KOPT-K1 (cell line): ENCODE results near the gene CXCR5.
A peak's percentile ranks its signal among the peaks of the same experiment; 100 is the strongest.

Experiments
- H3K27ac ChIP-seq: fragments of 200-600 bp; sonication (generic); 2 replicates; pipeline ENCODE4 v1.5.1; 2016; ENCODE audit warnings: antibody characterized with exemption, mild to moderate bottlenecking, low read depth, low read length; ENCODE audit not compliant: poor library complexity, severe bottlenecking
- H3K36me3 ChIP-seq: fragments of 200-600 bp; sonication (generic); 2 replicates; pipeline ENCODE4 v1.5.1; 2017; ENCODE audit warnings: antibody characterized with exemption, mild to moderate bottlenecking, low read length, moderate library complexity; ENCODE audit not compliant: insufficient read depth
- H3K9me3 ChIP-seq: fragments of 200-600 bp; sonication (generic); 2 replicates; pipeline ENCODE4 v1.5.1; 2017; ENCODE audit warnings: antibody characterized with exemption, low read length, mild to moderate bottlenecking; ENCODE audit not compliant: insufficient read depth, poor library complexity, severe bottlenecking

CXCR5 gene

DNA sequence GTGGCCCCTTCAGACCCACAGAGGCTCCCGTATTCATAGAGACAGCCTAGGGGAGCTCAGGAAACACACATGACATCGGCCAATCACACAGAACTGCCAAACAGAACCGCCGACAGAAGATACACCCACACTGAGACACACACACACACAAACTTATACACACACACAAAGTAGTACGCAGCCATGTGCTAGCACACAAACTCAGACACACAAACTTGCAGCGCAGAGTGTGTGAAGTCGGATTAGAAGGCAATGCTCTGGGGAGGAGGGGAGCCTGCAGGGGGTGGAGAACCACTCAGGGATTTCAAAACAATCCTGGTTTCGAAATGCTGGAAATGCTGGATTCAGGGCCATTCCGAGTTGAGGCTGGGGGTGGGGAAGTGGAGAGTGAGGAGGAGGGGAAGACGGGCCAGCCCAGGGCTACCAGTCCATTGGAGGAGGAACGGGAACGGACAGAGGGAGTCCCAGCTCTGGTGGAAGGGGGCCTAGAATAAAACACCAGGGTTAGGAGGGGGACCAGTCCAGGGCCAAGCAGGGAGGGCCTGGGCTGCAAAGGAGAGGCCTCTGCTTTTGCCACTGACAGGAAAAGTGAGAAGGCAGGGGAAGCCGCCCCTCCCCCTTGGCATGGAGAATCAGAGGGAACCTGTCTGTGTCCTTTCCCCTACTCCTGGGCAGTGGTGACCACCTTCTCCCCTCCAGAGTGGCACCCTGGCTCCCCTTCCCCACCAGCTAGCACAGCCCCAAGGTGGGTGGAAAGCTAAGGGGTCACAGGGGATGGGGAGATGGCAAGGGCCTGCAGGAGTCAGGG, 37.6 kb downstream of the CXCR5 start:
- no peaks in the 10 kb centered on the region for H3K9me3 ChIP-seq
- no peak overlapping the region for H3K27ac ChIP-seq
- H3K36me3 ChIP-seq = no peaks in the 10 kb centered on the region

DNA sequence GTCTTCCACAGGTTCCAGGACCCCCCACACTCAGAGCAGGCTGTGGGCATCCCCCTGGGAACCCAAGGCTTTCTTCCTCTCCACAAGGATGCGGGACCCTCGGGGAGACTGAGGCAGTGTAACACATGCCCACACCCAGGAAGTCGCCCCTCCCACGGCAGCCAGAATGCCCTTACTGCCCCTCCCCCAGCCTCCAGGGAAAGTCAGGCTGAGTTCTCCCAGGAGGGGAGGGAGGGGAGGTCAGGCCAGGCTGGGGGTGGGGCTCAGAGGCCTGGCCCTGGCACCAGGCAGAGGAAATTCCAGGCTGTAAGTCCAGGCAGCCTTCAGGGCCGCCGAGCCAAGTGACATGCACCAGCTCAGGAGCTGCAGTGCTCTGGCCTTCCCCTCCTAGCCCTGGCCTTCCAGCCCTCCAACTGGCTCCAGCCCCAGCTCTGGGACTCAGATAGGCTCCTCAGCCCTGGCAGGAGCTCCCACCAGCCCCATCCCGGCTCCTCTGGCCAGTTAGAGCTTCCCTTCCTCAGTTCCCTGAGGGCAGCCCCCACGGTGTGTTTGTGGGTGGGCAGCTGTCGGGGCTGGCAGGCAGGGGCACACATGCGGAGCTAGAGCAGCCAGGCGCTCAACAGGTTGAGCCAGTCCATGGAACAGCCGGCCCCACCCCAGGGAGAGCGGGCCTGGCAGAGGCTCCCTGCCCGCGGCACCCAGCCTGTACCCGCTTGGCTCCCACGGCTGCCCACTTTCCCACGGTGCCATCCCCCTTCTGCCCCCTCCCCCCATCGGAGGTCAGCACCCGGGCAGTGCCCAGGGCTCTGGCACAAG, 38.4 kb downstream of the CXCR5 start:
- H3K27ac ChIP-seq = no peak overlapping the region
- H3K9me3 ChIP-seq = no peaks in the 10 kb centered on the region
- H3K36me3 ChIP-seq = no peaks in the 10 kb centered on the region

DNA sequence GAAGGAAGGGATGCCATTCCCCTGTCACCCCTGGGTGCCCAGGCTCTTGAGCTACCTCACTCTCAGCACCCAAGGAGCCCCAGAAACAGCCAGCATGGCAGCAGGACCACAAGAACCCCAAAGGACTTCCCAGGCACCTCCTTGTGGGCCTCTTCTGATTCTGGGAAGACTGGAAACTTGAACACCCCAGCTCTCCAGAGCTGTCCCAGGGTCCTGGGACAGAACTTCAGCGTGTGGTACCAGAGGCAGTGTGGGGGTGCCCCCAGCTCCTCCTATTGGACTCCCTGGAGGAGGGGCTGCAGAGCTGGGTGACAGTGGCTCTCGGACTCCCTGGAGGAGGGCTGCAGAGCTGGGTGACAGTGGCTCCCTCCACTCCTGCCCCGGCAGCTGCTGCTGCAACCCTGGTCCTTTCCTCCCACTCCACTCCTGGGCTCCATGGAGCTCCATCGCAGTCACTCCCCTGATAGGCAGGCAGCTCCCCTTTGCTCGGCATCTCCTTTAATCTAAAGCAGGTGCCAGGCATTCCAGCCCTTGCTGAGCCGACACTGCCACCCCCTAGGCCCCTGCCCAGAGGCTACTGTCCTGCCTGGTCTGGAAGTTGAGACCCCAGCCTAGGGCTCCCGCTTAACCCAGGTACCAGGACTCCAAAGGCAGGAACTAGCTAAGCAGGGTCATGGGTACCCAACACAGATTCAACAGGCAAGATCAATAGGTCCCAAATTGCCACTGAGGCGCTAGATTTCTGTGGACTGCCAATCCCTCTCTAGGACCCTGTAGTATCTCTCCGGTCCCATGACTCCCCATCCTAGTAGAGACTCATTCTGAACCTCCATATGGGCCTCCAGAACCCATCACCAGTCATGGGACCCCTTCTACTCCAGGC, 39.3 kb downstream of the CXCR5 start:
- H3K27ac ChIP-seq = no peak overlapping the region
- no peaks in the 10 kb centered on the region for H3K36me3 ChIP-seq
- H3K9me3 ChIP-seq = no peaks in the 10 kb centered on the region

DNA sequence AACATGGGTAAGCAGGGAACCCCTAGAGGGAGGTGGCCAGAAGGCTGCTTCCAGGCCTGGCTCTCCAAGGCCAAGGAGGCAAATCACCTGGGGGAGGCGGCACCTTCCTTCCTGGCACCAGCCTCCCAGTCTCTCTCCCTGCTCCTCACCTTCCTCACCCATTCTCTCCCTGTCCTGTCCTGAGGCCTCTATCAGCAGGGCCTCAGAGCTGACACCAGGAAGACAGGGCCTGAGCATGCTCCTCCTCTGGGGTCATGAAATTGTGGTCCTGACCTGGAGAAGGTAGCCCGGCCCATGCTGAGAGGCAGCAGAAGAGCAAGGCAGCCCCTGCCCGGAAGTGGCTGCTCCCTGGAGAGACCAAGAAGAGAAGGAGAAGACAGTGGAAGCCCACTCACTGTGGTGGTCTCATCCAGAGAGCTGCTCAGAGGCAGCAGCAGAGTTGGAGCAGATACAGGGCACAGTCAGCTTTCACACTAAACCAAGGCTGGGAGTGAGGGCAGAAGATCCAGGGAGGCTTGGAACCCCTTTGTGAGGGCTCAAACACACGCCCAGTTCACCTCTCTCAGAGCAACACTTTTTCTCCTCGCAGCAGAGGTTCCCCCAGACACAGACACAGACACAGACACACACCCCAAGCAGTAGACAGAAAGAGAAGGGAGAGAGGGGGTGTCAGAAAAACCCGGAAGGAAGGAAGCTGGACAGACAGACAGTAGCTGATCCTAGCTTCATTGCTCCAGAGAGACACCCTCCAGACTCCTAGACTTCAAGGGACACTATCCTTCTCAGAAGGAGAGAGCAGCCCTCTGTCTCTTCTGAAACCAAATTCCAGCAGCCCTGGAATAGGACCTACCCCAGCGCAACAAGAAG, 40.3 kb downstream of the CXCR5 start:
- Histone ChIP-seq H3K9me3 (no peaks in the 10 kb centered on the region), H3K36me3 (no peaks in the 10 kb centered on the region), H3K27ac (no peak overlapping the region)

DNA sequence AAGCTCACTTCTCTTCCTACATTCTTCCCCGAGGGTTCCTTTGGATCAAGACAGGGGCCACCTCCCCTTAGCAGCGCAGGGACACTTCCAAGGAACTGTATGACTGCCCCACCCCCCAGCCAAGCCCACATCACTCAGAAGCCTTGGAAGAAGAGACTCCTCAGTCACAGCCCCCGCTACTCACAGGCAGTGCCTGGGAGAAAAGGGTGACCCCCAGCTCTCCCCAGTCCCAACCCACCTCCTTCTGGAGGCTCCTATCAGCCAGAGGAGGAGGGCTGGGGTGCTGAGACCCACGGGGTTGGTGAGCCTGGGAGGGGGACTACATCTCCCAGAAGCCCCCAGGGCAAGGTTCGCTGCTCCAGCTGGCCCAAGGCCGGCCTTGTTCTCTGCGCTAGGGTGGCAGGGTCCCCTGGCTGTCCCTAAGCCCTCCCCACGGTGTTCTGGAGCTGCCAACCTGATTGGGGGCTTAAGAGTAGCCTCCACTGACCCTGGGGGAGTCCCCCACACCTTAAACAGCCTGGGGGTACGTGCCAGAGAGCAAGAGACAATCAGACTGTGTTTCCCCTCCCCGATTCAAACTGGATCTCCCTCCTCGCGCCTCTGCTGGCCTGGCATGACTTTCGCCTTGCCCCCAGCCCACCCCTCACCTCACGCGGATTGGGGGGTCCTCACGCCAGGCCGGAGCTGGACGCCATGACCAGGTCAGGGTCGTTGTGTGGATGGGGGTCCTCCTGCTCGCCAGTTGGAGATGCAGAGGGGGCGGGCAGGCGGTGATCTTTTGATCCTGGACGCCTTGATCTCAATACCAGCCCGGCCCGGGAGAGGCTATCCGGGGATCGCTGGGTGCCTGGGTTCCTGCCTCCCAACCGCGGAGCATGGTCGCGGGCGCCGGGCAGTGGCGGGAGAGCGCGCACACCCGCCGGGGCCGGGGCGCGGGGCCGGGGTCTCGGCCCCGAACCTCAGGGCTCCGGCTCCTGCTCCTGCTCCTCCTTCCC, 41.2 kb downstream of the CXCR5 start:
- H3K36me3 ChIP-seq = no peaks in the 10 kb centered on the region
- no peaks in the 10 kb centered on the region for H3K9me3 ChIP-seq
- H3K27ac ChIP-seq = peak overlapping the region; percentile 61

DNA sequence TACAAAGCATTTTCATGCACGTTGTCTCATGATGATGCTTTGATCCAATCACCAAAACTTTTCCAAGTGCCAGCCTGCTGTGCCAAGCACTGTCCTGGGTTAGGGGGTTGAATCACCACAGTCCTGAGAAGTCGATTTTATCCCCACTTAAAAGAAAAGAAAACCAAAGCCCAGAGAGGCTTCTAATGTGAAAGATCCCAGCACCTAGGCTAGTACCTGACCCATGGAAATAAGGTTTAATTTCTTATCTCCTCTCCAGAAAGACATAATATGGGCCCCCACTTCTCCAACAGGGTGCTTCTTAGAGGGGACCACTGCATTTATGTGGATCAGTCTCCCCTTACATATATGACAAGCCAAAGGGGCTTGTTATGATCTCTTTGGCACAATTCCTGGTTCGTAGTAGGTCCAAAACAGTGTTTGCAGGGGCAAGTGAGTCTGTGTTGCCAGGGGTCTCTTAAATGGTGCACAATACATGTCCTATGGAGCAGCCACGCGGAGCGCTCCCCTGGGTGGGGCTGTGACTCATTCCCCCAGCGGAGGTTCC, 43.9 kb downstream of the CXCR5 start:
- Histone ChIP-seq H3K9me3 (no peaks in the 10 kb centered on the region), H3K36me3 (no peaks in the 10 kb centered on the region), H3K27ac (peak overlapping the region; percentile 69)

DNA sequence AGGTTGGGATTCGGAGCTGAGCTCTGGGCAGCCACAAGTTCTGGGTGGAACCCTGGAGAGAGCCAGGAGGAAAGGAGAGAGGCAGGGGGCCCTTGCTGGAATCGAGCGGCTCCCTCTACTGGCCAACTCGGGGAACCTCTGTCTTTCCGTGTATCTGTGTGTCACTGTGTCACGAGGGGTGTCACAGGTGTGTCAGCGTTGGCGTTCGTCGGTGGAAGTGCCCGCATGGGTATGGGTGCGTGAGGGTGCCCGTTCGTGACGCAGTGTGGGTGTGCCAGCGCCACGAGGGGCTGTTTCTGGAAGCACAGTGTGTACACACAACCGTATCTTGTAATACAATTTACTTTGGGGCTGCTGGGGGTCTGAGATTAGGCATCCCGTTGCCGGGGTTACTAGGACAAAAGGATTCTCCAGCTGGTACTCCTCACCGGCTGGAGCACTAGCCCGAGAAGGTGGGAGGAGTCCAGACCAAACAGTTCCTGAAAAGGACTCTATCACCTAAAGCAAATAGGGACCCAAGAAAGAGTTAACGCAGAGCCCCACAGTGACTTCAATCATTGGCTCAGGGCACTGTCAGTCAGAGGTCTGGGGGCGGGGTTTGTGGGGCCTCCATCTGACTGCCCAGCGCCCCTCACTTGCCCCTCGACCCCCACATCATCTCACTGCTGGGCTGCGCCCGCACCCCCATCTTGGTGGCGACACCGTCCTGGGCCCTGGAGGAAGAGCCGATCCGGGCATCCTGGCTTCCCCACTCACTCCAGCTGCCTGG, 44.6 kb downstream of the CXCR5 start:
- Histone ChIP-seq H3K9me3 (no peaks in the 10 kb centered on the region), H3K27ac (peak overlapping the region; percentile 69), H3K36me3 (no peaks in the 10 kb centered on the region)

DNA sequence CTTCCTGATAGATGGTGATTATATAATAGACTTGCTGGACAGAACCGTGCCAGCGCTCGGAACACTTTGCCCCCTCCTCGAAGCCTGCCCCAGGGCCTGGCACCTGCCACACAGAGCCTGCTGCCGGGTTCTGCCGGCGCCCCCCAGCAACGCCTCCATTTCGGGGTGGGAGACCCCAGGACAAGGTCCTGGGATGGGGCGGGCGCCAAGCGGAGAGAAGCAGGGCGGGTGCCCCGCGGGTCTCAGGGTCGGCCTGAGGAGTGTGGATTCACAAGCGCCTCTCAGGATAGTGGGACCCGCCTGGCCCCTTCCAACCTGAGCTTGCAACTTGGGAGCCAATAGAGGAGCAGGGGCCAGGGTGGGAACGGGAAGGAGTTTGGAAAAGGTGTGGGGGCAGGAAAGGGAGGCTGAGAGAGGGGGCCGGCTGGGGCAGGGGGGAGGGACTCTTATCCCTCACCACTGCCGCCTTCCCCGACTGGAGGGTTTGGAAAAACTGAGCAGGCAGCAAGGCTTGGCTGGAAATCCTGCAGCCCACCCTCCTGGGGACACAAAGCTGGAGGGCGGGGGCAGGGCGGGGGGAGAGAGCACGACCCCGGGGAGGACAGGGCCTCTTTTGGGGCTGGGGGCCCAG, 45.3 kb downstream of the CXCR5 start:
- Histone ChIP-seq H3K36me3 (no peaks in the 10 kb centered on the region), H3K27ac (peak overlapping the region; percentile 69), H3K9me3 (no peaks in the 10 kb centered on the region)

DNA sequence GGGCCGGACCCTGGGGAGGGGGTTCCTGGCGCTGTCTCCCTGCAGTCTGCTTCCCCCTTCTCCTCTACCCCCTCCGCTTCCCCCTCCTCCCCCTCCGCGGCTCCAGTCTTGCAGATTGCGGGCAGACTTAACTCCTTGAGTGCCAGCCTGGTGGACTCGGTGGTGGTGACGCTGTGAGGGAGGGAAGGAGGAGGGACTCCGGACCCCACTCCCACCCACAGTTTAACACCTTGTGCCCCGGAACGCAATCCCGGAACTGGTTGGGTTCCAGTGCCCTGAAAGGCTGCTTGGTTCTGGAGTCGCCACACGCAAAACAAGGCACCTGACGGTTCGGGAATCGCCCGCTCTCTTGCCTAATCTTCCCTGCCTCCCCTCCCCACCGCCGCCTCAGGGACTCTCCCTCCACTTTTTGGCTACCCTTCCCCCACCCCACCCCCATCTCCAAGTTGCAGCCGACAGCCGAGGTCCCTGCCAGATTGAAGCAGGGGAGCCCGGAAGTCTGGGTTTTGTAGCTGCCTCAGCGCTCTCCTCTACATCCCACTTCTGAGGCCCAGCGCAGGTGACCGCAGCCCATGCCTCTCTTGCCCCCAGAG, 45.9 kb downstream of the CXCR5 start:
- Histone ChIP-seq H3K9me3 (no peaks in the 10 kb centered on the region), H3K36me3 (no peaks in the 10 kb centered on the region), H3K27ac (peak overlapping the region; percentile 69)

DNA sequence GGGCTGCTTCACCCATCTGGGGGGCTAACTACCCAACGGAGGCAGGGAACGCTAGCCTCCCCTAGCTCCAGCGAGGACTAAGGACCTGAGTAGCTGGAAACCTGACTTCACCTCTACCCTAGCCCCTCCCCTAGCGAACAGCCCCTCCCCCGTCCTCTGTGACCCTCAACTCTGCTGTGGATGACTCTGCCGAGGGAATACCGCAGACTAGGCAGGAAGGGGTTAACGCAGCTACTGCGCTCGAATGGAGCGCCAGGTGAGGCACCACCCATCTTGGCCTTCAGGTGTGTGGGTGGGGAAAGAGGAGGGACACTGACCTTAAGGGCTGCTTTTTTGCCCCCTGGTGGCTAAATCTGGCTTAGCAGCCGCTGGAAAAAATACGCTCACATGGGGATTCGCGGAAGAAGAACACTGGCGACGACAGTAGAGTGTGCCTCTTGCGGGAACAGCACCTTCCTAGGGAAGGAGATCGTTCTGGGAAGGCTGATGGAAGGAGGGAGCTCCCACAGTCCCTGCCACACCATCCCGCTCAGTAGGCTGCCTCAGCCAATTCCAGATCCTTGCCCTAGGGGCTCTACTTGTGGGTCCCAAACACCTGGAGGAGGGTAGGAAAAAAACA, 46.5 kb downstream of the CXCR5 start:
- Histone ChIP-seq H3K9me3 (no peaks in the 10 kb centered on the region), H3K36me3 (no peaks in the 10 kb centered on the region), H3K27ac (peak overlapping the region; percentile 69)

DNA sequence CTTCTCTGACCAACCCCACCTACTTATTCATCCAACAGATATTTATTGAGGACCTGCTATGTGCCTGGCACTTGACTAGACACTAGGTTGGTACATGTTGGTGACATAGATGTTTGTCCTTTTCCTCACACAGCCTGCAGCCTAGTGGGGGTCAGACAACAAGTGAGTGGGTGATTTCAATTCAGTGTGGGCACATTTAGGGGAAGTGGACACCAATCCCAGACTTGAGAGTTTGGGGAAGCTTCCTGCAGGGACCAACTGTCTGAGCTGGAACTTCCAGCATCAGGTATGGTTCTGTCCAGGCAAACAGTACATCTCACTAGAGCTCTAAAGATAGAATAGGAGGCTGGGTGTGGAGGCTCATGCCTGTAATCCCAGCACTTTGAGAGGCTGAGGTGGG, 47.9 kb downstream of the CXCR5 start:
- Histone ChIP-seq H3K9me3 (no peaks in the 10 kb centered on the region), H3K27ac (no peak overlapping the region), H3K36me3 (no peaks in the 10 kb centered on the region)

DNA sequence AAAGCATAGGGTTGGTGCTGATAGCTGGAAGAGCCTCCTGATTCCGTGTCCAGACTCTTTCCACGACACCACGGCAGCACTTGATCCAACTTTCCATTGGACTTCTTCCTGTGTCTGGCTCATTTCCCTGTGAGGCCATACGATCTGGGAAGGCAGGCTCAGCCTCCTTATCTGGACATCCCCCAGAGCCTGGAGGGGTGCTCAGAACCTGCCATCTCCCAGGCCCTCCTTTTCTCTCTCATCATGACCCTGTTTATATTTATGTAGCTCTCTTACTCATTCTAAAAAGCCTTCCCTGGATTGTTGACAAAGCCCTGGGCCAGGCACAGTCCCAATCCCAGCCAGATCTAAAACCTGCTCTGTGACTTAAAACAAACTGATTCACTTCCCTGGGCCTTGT, 49.8 kb downstream of the CXCR5 start:
- H3K9me3 ChIP-seq = no peaks in the 10 kb centered on the region
- no peaks in the 10 kb centered on the region for H3K36me3 ChIP-seq
- no peak overlapping the region for H3K27ac ChIP-seq
